ENCODE results near the gene GYPE.
"Not testable (repeated sequence)": the region's sequence is repeated elsewhere in the genome, so short reads cannot be mapped to it uniquely, and the experiment has no call there.

The GYPE gene

DNA sequence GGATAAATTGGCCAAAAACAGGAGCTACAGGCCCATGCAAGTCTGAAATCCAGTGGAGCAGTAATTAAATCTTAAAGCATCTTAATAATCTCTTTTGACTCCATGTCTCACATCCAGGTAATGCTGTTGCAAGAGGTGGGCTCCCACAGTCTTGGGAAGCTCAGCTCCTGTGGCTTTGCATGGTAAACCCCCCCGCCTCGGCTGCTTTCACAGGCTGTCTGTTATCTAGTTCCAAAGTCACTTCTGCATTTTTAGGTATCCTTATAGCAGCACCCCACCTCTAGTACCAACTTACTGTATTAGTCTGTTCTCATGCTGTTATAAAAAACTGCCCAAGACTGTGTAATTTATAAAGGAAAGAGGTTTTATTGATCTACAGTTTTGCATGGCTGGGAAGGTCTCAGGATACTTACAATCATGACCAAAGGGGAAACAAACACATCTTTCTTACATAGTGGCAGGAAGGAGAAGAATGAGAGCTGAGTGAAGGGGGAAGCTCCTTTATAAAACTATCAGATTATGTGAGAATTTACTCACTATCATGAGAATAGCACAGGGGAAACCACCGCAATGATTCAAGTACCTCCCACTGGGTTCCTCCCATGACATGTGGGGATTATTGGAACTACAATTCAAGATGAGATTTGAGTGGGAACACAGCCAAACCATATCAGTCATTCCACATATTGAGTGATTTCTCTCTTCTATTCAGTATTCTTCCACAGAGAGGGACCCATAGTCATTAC is 34.7 kb downstream of the GYPE start:
- not testable (repeated sequence) for DNase-seq (ENCODE audit: low spot score)

DNA sequence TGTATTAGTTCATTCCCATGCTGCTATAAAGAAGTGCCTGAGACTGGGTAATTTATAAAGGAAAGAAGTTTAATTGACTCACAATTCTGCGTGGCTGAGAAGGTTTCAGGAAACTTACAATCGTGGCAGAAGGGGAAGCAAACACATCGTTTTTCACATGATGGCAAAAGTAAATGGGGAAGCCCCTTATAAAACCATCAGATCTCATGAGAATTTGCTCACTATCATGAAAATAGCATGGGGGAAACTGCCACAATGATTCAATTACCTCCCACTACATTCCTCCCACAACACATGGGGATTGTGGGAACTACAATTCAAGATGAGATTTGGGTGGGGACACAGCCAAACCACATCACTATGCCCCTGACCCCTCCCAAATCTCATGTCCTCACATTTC is 35.4 kb downstream of the GYPE start:
- DNase-seq (ENCODE audit: low spot score) = not testable (repeated sequence)

DNA sequence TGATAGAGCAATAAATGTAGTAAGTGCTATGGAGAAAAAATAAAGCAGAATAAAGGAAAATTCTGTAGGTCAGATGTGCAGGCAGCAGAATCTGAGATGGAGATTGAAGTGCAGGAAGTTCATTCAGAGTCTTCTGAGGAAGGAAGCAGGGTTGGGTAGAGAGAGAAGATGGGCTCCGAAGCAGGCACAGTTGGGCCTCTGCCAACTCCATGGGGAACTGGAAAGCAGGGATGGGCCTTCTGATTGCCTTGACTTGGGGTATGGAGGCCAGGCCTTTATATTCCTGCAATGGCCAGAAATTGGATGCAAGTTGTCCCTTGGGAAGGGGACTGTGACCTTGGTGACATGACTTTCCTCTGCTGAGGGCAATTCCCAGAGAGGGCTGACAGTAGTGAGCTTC is 42.6 kb downstream of the GYPE start:
- DNase-seq (ENCODE audit: low spot score) = not testable (repeated sequence)

DNA sequence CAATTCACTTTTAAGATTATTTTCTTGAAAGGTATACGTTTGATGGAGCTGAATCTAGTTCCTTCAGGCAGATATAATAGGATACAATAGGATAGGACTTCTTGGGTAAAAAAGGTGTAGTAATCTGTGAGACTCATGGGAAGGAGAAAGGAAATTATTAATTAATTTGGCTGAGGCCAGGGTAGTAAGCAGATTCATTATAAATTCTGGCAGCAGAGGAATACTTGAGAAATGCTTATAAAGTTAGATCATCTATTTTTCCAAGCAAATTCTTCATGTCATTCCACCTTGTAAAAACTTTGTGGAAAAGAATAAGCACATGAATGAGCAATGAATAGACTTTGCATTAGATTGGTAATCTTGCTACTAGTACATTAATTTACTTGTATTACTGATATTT is 46.9 kb downstream of the GYPE start:
- DNase-seq (ENCODE audit: low spot score) = no peak

DNA sequence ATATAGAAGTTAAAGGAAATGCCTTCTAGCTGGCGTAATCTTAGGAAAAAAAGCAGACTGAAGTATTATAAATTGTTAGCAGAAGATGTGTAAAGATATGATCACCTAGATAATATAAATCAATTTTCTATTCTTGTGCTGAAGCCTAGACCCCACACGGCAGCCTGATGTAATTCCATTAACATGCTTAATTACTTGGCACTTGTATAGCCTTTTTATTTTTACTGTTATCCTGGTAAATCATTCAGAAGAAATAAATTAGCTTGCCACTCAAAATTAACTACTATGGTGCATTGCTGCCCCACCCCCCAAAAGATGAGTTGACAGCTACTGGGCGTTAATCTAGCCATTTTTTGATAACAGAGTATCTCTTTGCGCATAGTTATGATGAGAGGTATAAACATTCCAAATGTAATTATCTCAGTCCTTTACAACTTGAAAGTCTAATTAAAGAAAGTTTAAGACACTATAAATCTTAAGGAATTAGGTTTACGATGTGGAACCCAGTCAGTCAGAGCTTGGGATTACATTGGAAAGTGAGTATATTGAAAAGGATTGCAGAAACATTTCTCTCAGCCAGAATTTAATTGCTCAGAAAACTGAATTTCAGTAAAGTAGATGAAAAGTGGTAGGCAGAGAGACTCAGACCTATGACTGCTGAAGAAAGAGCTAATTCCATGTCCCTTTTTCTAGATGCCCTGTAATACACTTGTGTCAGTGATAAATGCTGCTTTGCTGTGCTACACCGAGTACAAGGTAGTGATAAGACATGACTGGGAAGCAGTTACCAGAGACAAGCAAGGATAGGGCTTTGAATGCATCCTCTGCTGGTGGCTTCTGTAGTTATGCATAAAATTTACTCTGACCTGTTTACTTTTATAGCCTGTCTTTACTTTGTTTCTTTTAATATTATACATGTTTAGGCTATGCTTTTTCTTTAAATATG is 47.7 kb downstream of the GYPE start:
- DNase-seq (ENCODE audit: low spot score) = not testable (repeated sequence)

DNA sequence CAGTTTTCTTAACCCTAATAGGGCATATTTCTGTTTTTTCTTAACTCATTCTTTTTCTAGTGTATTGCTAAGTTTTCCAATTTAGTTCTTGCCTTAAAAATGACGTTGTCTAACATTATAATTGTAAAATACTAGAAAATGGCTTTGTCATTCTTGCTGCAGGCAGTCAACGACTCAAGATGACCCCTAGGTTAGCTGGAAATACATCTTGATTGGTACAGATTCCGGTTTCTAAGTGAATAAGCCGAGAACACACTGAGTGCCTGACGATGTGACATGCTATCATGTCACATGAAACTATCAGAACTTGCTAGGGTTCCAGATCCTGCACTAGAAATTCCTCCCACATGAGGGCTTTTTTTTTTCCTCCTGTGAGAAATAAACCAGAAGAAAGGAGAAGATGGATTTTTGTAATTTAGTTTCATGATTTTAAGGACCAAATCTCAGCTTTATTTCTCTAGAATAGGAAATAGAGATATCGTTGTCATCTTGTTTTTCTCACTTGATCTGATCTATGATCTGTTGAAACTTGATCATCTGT is 49.3 kb downstream of the GYPE start:
- DNase-seq (ENCODE audit: low spot score) = not testable (repeated sequence)

DNA sequence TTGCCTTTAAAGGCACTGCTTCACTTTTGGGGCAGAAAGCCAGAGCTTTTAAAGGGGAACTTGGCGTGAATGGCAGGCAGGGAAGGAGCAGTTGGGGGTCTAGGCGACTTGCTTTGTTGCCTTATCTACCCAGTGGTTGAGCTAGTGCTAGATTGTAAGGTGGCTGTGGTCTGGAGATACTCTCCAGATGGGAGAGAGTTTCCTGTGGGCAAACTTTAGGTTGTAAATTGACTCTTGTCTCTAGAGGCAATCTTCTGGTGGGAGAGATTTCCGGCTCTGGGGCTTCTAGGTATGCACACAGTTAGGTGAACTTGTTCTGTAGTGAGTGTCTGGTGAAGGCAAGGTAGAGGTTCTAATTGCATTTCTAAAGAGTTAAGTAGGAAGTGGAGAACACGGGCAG is 50.7 kb downstream of the GYPE start:
- DNase-seq (ENCODE audit: low spot score) = not testable (repeated sequence)

DNA sequence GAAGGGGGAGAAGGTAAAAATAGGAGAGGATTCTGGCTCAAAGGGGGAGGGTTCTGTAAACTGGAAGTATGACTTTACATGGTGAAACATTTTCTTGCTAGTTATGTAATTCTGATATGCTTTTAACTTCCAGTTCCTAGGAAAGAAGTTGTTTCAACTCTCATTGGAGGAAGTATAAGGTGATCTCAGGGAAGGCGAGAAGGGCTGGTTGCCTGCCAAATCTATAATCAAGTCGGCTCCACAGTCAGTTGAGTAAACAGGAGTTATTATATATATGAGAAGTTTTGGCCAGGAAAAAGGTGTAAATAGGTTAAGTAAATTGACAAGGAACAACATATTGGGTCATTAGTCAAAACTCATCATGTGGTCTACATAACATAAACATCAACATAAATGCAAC is 56.1 kb downstream of the GYPE start:
- DNase-seq (ENCODE audit: low spot score) = not testable (repeated sequence)

DNA sequence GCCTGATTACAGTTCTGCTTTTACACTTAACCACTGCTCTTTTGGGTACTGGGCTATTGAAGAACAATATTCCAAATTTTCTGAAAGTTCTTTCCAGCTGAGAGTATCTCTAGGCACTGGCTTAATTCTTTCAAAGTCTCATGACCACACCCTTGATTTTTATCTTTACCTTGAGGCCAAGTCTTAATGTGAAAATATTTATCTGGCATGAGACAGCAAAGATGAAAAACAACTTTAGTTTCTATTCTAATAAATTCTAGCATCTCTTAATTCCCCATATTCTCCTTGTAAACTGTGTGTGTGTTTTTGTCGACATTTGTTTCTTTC is 61.9 kb downstream of the GYPE start:
- DNase-seq (ENCODE audit: low spot score) = not testable (repeated sequence)

DNA sequence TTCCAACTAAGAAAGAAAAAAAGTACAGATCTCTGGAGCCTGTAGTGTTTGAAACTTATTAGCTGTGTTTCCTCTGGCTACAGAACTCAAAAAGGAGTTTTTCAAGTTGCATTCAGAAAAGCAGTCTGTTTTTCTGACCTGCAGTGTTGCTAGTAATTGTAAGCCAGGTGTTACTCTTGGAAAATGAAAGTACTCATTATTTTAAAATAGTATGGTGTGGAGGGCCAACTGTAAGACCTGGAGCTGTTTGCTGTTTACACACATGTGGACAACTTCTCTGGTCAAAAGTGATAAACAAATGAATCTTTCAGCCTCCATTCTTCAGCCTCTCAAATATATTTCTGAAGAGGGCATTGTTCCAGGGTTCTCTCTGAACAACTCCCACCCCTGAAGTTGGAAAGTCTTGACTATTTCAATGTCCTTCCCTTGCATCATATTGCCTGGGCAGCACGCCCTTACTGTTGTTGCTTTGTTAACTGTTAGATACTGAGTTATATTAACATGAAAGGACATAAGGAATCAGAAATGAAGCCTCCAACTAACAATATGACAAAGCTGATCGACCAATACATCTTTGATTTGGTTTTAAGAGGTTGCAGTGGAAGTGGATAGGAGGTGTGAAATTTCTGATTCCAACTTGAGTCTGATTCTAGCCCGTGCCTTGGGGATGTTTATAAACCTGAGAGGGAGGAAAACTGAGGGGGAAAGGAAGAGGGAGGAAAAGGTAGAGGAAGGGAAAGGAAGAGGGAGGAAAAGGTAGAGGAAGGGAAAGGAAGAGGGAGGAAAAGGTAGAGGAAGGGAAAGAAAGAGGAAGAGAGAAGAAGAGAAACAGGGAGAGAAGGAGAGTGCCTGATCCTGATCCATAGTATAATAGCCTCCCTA is 62.5 kb downstream of the GYPE start:
- not testable (repeated sequence) for DNase-seq (ENCODE audit: low spot score)

DNA sequence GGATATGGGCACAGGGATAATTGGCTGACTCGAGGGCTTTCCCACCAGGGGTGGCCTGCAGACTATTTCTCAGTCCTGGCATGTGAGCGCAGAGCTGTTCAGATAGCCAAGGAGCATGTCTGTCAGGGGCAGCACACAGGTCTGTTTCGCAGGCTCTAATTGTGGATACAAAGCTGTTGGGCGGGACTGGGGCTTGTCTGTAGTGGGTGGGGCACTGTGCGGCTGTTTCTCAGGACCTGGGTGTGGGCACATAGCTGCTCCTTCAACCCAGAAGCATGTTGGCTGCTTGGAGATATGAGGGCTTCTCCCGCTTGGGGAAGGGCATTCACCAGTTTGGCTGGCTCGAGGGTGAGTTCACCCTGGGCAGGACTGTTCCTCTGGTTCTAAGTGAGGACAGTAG is 65.9 kb downstream of the GYPE start:
- not testable (repeated sequence) for DNase-seq (ENCODE audit: low spot score)

DNA sequence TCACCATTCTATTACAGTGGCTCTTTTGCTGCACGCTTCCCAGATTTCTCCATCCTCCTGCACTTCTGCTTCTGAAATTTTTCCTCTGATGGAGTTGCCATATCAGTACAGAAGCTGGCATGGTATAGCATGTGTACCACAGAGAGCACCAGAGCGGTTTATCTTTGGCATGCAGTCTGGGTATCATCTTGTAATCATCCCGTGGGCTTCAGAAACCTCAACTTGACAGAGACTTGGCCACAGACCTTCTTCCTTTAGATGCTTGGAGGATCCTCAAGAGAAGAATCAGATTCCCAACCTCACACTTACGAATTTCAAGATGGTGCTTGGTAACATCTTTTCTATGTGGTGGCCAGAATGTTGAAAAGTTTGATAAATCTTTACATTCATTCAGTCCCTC is 71.2 kb downstream of the GYPE start:
- not testable (repeated sequence) for DNase-seq (ENCODE audit: low spot score)

DNA sequence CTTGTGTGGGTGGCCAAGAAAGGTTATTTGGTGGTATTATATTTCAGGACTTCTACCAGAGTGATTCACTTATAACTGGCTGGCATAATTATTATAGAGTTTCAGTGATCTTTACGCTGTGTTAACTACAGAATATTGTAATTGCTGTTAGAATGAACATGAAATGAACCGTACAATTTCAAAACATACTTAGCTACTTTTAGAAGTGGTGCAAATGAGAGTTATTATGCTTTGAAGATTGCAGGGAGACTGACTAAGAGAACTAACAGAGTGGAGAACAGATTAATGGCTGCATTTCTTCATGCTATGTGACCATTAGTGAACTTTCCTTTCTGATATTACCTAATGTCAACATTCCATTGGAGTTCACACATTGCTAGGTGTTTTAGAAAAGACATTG is 71.7 kb downstream of the GYPE start:
- not testable (repeated sequence) for DNase-seq (ENCODE audit: low spot score)

DNA sequence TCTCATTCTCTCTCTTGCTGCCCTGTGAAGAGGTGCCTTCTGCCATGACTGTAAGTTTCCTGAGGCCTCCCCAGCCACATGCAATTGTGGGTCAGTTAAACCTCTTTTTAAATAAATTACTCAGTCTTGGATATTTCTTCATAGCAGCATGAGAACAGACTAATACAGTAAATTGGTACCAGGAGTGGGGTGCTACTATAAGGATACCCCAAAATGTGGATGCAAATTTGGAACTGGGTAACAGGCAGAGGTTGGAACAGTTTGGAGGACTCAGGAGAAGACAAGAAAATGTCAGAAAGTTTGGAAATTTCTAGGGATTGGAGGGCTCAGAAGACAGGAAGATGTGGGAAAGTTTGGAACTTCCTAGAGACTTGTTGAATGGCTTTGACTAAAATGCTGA is 74.8 kb downstream of the GYPE start:
- not testable (repeated sequence) for DNase-seq (ENCODE audit: low spot score)

DNA sequence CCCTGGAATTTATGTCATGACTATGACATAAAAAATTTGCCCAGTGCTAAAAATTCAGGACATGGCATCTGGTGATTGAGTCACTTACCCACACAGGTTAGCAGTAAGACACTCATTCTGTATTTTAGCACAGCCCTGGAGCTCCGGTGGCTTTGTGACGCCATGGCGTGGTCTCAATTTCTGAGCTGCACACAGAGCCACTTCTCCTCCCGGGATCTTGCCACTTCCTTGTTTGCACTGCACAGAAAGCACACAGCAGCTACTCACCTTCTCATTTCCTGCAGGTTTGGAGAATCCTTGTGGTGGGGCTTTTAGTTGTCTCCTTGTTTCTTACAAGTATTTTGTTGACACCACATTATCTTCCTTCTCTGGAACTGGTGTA is 76.1 kb downstream of the GYPE start:
- DNase-seq (ENCODE audit: low spot score) = not testable (repeated sequence)

Measured in germinal center (tissue), 1 donor.